ENCODE measurements around the gene STIM1.

Gene STIM1

DNA sequence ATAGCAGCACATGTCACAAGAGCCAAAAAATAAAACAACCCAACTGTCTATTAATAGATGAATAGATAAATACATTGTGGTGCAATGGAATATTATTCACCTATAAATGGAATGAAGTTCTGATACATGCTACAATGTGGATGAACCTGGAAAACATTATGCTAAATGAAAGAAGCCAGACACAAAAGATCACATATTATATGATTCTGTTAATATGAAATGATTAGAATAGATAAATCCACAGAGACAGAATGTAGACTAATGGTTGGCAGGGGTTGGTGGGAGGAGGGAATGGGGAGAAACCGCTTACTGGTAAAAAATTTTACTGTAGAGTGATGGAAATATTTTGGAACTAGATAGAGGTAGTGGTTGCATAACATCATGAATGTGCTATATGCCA lies 206.2 kb downstream of the STIM1 start:
- DNase-seq (ENCODE audit: extremely low read depth in 1 of 2, low read depth in 1 of 2): no peak

DNA sequence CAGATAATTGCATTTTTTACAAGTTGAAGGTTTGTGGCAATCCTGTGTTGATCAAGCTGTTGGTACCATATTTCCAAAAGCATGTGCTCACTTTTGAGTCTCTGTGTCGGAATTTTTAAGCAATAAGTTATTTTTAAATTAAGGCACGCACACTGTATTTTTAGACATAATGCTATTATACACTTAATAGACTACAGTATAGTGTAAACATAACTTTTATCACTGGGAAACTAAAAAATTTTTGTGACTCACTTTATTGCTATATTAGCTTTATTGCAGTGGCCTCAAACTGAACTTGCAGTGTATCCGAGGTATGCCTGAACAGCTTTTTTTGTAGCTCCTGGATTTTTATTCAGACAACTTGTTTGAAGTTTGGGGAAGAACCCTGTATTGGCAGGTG lies 207.9 kb downstream of the STIM1 start:
- no peak for DNase-seq (ENCODE audit: extremely low read depth in 1 of 2, low read depth in 1 of 2)

DNA sequence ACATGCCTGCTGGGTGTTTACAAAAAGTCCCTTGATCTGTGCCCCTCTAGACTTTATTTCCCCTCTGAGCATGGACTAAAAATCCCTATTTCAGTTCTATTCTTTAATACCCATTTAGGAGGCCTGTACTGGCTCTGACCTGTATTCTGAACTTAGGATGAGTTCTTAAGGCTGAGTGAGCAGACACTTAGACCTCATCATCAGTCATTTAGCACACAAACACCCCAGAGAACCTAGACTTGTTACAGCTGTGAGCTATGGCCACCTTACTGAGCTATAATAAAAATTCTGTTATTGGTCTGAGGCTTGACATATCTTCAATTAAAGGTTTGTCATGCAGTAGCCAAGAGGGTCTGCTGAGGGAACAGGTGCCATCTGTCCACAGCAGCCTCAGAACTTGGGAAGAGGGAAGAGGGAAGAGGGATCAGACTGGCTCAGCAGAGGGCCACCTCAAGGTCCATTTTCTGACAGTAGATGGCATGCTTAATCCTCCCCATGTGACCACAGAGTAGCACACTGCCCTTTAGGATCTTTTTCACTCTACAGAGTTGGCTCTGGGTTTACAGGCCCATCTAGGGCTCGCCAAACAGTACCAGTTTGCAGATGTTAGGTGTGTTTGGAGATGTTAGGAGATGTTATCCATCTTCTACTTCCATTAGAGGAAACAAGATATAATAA lies 209.0 kb downstream of the STIM1 start:
- no peak for DNase-seq (ENCODE audit: extremely low read depth in 1 of 2, low read depth in 1 of 2)

DNA sequence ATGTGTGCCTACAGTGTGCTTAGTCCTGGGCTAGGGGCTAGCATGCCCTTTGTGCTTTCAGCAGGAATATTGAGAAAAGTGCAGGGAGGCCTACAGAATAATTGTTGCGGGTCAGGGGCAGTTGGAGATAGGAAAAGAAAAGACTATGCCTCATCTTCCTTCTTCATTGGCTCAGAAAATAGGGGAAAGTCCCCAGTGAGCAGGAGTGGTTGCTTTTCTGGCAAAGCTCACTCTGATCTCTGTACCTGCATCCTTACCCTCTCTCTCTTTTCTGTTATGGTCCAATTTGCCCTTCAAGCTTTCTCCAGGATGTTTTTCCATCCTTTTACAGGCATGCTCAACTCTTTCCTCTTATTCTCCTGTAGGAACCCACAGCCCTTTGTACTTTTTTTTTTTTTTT lies 209.6 kb downstream of the STIM1 start:
- no peak for DNase-seq (ENCODE audit: extremely low read depth in 1 of 2, low read depth in 1 of 2)

DNA sequence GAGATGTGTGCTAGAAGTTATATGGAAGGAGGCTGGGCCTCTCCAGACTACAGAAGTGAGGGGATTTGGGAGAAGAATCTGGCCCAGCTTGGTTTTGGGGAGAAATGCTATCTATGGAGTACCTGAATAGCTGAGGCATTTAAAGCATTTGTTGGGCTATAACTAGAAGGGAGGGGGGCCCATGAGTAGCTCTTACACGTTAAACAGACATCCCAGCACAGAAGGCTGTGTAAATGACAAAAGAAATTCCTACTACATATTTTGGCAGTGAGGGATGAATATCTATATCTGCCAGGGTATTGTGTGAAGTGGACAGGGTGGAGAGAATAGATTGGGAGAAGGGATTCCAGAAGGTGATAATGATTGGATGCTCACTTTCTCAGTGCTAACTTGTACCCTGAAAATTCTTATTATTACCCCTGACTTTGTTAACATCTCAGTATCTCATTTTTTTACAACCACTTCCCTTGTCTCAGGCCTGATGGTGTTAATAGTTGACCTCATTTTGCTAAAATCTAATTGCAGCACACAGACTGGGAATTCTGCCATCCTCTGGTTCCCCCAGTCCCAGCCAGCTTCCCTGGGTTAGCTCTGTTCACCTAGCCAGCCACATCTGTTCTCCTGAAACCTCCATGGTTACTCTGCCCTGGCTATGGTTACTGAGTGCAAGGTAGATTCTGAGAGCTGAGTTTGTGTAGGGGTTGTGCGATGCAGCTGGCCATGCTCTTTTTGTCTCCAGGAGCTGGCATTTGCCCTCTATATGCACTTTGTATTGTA lies 210.3 kb downstream of the STIM1 start:
- DNase-seq (ENCODE audit: extremely low read depth in 1 of 2, low read depth in 1 of 2): no peak

DNA sequence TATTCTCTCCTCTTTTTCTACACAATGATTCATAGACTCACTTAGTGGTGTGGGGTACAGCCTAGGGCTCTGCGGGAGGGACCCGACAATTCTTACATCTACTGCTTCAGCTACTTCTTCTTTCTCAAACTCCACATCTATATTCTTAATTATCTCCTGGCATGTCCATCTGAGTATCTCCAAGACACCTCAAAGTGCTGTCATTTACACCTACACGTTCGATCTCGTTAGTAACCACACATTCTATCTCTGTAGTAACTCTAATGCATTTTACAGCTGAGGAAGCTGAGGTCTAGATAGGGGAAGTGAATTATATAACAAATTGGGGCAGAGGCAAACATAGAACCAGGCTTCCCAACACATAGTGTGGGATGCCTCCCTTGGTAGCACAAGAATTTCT lies 211.4 kb downstream of the STIM1 start:
- no peak for DNase-seq (ENCODE audit: extremely low read depth in 1 of 2, low read depth in 1 of 2)

DNA sequence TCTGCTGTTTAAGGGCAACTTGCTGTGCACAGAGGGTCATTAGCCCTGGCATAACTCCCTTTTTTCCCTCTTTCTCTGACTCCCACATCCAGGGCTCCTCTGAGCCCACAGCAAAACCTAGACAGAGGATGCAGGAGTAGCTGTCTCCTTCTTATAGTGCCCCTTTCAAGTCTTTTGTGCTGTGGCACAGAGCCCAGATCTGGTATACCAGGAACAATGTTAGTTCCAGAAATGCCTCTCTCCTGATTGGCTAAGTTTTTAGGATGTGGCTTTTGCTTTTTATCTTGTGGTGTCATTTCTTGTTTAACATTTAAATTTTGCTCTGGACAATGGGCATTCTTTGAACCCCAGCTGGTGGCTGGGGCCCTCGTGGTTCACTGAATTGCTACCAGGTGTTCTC lies 213.5 kb downstream of the STIM1 start:
- no peak for DNase-seq (ENCODE audit: extremely low read depth in 1 of 2, low read depth in 1 of 2)

DNA sequence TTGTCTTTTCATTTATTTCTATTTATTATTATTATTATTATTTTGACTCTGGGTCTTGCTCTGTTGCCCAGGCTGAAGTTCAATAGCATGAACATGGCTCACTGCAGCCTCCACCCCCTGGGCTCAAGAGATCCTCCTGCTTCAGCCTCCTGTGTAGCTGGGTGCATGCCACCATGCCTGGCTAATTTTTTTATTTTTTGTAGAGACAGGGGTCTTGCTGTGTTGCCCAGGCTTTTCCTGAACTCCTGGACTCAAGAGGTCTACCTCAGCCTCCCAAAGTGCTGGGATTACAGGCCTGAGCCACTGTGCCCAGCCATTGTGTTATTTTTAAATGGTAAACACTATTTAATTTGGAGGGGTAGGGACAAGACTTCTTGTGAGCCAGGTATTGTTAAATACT lies 215.9 kb downstream of the STIM1 start:
- DNase-seq (ENCODE audit: extremely low read depth in 1 of 2, low read depth in 1 of 2): no peak

DNA sequence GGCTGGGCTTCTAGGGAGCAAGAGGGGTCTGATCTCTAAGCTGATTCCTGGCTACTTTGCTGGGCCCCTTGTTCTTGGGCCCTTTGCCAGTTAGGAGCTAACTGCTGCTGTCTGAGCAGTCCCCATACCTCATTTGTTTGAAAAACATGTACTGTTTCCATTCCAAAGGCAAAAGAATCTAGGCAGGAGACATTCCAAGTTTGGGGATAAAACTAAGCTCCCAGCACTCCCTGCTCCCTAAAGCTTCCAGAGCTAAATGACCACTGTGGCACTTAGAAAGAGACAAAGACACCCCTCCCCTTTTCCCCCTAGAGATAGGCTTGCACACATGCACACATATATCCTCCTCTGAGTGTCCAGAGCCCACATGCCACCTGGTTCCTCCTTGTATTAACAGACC lies 216.4 kb downstream of the STIM1 start:
- no peak for DNase-seq (ENCODE audit: extremely low read depth in 1 of 2, low read depth in 1 of 2)

DNA sequence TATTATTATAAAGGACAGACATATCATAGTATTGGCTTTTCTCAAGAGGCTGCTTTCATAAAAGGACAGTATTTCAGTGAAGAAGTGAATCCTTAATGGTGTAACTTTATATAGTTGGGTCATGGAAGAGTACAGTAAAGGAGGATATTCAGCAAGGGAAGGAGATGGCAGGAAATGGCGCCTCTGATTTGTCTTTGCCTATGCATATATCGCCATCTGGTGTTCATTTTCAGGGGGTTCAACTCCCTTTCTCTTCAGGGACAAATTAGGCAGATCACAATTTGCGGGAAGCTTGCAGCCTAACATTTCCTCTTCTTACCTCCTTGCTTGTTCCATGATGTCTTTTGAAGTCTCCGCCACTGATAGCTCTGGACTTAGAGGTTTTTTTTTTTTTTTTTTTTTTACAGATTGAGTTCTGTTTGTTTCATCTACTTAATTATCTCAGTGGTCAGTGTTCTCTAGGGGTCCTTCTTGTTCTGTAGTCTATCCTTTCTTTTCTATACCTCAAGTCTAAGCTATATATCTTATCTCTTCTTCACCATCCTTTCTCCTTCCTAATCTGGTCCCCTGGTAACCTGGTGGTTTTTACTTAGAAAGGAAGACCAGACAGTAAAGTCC lies 217.3 kb downstream of the STIM1 start:
- no peak for DNase-seq (ENCODE audit: extremely low read depth in 1 of 2, low read depth in 1 of 2)

DNA sequence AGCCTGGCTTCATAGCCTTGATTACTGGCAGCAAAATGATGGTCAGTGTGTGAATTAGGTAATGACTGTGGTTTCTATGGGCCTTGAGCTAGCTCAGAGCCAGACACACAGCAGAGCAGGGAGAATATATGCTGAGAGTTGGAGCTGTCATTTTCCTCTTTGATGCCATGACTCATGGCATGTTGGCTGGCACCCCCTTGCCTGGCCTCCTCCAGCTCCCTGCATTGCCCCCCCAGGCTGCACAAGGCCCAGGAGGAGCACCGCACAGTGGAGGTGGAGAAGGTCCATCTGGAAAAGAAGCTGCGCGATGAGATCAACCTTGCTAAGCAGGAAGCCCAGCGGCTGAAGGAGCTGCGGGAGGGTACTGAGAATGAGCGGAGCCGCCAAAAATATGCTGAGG lies 218.8 kb downstream of the STIM1 start:
- no peak for DNase-seq (ENCODE audit: extremely low read depth in 1 of 2, low read depth in 1 of 2)

DNA sequence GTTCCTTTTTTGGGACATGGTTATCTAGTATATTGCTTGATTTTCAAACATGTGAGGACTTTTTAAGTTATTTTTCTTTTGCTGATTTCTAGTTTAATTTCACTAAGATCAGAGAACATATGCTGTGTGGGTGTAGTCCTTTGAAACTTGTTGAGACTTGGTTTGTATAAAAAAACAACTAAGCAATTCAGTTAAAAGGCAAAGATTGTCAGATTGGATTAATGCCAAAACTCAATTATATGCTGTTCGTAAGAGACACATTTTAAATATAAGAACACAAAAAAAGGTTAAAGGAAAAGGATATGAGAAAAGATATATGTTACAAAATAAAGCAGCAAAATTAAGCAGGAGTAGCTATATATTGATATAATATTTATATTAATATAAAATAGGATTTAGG lies 221.3 kb downstream of the STIM1 start:
- DNase-seq (ENCODE audit: extremely low read depth in 1 of 2, low read depth in 1 of 2): no peak

DNA sequence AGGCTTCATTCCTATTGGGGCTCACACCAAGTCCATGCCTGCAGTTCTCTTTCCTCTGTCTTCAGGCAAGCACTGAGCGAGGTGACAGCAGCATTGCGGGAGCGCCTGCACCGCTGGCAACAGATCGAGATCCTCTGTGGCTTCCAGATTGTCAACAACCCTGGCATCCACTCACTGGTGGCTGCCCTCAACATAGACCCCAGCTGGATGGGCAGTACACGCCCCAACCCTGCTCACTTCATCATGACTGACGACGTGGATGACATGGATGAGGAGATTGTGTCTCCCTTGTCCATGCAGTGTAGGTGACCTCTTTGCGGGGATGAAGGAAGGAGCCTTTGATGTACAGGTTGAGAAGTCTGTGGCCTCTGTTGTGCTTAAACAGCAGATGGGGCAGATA lies 227.7 kb downstream of the STIM1 start:
- DNase-seq (ENCODE audit: extremely low read depth in 1 of 2, low read depth in 1 of 2): no peak

DNA sequence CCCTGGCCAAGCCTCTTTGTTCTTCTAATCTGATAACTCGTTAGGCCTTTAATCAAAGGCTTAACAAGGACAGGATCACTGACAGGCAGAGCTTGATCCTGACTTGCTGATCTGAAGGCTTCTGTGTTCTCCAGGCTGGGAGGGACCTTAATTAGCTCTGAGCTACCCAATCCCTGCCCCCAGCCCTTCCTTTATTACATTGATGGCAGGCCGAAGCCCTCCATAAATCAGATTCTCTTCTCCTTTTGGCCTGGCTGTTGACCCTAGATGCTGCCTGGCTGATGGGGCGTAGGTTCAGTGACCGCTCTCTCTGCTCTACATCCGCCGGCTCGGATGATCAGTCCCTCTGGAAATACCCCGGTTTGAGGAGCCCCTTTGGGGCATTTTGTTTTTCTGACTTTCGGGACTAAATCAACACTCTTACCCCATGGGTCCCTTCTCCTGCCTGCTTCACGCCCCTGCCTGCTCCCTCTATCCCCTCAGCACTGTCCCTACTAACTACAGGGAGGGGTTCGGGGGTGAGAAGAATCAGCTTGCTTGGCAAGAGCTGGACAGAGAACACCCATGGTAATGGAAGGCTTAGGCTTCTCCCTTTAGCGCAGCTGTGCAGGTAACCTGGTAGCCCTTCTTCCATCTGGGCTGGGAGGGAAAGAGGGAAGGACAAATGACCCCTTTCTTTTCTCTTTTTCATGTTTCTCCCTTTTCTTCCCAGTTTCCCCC lies 229.1 kb downstream of the STIM1 start:
- DNase-seq (ENCODE audit: extremely low read depth in 1 of 2, low read depth in 1 of 2): no peak

DNA sequence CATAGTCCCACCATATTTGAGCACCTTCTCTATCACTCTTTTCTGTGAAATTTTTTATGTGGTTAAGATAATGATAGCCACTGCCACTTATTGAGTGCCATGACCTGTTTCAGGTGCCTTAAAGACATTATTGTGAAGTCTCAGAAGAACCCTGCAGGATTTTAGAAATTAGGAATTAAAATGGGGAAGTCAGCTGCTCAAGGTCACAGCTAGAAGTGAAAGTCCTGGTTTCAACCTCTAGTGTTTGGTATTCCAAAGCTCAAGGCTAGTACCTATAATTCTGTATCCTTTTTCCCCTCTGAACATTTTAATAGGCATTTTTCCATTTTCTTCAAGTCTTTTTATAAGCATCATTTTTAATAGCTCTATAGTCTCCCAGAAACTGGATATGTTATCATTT lies 230.1 kb downstream of the STIM1 start:
- no peak for DNase-seq (ENCODE audit: extremely low read depth in 1 of 2, low read depth in 1 of 2)

DNA sequence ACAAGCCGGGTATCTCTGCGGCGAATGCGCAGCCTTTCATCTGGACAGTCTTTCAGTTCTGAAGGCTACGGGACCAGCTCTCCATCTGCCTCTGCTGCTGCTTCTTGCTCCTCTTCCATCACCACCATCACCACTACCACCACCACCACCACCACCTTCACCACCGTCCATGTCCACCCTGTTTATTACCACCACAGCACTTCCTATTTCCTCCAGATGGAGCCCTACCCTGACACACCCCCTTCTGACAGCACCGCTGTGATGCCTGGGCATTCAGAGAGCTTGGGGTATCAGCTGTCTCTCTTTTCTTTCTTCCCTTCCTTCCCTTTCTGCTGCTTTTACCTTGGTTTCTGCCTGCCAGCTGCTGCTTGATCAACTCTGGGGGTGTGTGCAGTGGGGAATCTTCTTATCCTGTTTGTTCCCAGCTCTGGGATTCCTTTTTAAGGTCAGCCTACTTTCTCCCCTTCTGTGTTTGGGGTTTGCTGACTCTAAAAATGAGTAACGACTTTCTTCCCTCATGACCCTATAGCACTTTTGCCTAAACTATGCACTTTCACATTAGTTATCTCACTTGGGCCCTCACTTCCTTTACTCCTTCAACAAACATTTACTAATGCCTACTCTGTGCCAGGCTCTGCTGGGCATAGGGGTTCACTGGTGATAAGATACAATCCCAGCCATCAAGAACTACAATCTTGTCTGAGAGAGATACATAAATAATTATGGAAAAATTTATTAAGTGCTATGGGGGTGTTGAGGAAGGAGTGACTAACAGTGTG lies 231.3 kb downstream of the STIM1 start:
- no peak for DNase-seq (ENCODE audit: extremely low read depth in 1 of 2, low read depth in 1 of 2)

DNA sequence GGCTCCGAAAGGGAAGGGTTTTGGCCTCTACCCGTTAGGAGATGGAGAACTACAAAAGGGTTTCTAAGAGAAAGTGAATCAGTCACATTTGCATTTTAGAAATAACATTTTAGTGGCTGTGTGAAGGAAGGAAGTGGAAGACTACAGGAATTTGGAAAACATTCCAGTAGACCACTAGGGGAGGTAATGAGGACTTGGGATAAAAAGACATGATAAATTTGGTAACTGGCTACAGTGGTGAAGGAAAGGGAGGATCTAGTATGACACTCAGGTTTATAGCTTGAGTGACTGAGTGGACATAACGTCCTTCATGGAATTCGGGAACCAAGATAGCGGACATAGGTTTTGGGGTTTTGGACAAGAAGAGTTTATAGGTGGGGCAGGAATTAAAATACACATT lies 232.1 kb downstream of the STIM1 start:
- DNase-seq (ENCODE audit: extremely low read depth in 1 of 2, low read depth in 1 of 2): no peak

DNA sequence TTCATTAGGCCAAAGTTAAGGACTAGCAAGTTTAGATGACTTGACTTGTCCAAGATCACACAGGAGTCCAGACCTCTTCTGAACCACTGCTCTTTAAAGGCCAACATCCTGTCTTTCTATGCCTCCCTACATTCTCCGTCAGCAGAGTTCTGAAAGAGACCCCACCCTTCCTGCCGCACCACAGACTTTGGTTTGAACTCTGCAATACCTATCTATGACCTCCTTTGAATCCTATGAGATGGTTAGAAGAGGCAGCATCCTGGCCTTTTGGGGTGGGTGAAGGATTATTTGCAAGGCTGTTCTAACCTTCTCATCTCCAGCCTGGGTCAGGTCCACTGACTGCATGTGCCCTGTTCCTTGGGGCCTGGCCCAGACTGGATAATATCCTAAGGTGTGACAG lies 234.8 kb downstream of the STIM1 start:
- peak in 1 of 2 donors; percentile 13 for DNase-seq (ENCODE audit: extremely low read depth in 1 of 2, low read depth in 1 of 2)

DNA sequence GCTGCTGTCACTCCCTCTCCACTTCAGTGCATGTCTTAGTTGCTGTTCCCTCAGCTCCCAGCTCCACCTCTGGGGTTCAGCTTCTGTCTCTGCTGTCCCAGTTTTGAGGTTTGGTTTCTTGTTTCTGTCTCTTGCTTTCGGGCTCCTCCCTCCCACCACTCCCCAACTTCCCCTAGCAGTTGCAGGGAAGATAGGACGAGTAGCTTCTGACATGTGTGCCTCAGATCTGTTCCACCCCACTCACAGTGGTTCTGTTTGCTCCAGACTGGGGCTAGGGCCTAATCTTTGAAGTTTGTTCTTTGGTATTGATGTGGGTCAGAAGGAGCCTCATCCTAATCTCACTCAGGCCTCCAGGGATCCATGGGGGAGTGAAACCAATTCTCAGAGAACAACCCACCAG lies 236.6 kb downstream of the STIM1 start:
- no peak for DNase-seq (ENCODE audit: extremely low read depth in 1 of 2, low read depth in 1 of 2)

DNA sequence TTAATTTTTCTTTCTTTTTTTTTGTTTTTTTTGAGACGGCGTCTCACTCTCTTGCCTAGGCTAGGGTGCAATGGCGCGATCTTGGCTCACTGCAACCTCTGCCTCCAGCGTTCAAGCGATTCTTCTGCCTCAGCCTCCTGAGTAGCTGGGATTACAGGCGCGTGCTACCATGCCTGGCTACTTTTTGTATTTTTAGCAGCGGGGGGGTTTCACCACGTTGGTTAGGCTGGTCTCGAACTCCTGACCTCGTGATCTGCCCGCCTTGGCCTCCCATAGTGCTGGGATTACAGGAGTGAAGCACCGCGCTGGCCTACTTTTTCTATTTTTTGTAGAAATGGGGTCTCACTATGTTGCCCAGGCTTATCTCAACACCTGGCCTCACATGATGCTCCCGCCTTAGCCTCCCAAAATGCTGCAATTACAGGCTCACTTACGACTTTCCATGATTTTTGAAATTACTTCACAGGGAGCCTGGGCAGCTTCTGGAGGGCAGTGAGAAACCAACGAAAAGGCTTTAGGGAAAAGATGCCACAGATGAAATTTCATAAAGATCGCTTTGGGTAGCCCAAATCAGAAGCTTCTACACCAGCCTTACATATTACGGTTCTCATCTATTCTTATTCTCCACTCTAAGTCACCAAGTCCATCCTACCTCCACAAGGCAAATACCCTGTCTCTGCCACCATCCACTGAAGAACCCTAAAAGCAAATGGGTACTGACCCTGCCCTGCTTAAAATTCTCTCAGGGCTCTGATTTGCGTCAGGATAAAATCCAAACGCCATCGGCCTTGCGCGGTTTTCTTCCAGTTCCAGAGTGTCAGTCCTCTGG lies 238.3 kb downstream of the STIM1 start:
- DNase-seq (ENCODE audit: extremely low read depth in 1 of 2, low read depth in 1 of 2): no peak

Measured in activated CD8-positive, alpha-beta memory T cell treated with anti-CD3 and anti-CD28 coated beads for 1 hour (primary cell).